Suppressor macrophage treated with lipopolysaccharide for 1 hour (primary cell): ENCODE results near the gene PER2.
A peak's percentile ranks its signal among the peaks of the same experiment; 100 is the strongest.

ENCODE experiments used
- DNase-seq, 3 donors: peaks; one replicate each; pipeline ENCODE4 v3.0.0-alpha.2; 2020 to 2022

Gene PER2

GRCh38 chr2:238243496-238244076 lies 44.8 kb downstream of the PER2 start:
- no peak for DNase-seq

DNA sequence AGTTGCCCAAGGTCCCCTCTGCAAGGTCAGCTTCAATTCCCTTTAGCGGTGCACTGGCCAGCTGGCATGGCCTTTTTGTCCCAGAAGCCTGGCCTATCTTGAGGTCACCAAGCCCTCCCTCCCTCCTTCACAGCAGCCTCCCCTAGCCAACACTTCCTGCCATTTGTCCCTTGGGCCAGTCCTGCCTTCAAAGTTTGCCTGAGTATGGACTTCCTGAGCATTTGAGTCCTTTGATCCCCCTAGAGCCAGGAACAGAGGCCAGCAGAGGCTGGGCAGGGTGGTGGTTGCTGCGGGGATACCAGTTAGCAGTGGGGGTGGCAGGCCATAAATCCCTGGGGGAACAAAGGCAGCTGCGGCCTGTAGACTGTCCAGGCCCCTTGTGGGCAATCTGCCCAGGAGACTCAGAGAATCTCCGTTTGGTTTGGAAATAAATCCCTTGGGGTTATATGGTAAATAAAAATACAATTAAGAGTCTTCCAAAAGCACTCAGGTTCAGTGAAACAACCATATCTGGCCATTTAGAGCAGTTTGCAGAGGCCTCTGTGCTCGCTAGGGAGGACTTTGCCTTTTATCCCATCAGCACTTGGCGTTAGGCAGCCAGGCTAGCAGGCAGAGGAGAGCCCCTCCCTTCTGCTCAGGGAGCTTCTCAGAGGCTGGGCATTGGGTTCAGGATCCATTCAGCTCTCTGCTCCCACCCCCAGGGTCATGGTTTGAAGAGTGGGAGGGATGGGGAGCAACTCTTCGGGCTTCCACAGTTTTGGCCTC lies 45.5 kb downstream of the PER2 start:
- DNase-seq = no peak

DNA sequence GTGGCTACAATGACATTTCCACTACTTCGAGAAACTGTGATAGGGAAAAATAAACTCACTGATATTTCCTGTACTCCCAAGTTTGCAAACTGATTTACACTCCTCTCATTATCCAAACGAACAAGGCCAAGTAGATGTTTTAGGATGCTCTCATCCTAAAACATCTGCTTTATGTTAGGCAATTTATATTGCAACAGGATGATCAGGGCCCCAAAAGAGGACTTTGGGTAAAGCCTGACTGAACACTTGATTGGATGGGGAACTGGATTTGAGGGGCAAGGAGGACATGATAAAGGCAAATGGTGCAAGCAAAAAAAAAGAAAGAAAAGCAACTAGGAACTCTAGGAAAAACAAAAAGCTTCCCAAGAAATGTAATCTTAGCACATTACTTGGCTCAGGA lies 46.4 kb downstream of the PER2 start:
- no peak for DNase-seq

DNA sequence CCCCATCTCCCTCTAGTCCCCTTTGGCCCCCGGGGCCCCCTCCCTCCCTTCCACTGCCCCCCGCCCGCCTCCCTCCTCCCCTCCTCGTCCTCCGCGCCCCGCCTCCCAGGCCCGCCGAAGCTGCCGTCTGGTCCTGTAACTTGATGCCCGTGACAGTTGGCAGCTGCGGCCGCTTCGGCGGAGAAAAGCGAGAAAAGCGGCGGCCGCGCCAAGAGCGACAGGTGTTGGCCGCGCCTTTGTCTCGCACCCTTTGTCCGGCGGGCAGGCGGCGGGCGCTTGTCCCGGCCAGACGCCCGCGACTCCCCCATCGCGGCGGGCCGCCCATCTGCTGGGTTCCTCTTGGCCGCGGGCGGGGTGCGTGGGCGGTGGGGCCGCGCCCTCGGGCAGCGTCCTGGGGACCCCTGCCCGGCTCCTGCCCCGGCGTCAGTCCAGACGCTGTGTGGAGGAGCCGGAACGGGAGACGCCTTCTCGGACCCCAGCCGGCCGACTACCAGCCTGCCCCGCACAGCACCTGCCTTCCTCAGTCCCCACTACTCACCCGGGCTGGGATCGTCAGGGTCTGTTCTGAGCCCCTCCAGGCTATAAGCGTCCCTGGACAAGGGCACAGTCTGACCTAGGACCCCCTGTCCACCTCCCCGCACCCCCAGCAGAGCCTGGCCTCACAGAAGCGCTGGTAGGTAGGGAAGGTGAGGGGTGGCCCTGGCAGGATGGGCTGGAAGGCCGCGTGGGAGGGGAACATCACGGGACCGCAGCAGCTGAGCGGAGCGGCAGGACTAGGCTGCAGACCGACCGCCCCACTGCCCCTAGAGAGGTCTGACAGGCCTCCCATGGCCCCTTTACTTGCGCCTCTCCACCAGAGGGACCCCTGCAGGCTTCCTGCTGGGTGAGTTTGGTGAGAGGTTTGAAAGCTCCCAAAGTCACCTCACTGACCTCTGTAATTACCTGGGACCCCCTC lies 47.4 kb downstream of the PER2 start:
- DNase-seq = peak in 1 of 3 donors; percentile 32

- DNase-seq = peak; percentile 95 to 98 (median 97)
These were observed 48.3 kb downstream of the PER2 start, which contains the start of gene HES6 for GRCh38 chr2:238239863-238240756. Gene HES6, minus strand, starts transcription at chr2:238240038. Its CDS starts 133 bp downstream, at chr2:238239905.

- DNase-seq = peak in 2 of 3 donors; percentile 28 to 56
These were observed 48.9 kb downstream of the PER2 start for GRCh38 chr2:238239543-238239862.

DNA sequence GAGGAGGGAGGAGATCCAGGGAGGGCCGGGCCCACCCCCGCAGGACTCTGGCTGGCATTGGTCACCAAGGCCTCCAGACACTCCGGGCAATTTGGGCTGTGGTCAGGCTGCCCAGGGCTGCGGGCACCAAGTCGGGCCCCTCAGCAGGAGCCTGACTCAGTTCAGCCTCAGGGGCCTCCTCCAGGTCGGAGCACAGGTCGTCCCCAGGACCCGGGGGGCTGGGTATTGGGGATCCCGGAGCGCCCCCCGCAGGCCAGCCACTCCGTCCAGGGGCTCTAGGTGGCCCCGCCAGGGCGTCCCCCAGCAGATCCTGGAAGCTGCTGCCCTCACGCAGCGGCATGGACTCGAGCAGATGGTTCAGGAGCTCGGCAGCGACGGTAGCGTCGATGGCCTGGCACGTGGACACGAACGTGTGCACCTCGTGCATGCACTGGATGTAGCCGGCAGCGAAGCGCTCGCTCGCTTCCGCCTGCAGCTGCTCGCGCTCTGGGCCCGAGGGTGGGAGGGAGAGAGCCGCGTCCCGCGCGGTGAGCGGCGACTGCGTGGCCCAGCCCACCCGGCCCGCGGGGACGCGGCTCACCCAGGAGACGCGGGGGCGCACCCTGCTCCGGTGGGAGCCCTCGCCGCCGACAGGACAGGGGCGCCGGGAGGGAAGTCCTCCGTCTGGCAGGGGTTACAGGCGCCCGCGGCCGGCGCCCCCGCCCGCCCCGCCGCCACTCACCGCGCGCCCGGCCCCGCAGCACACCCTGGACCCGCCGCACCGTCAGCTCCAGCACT lies 49.5 kb downstream of the PER2 start:
- peak; percentile 37 to 61 (median 49) for DNase-seq

GRCh38 chr2:238238311-238238765 lies 50.1 kb downstream of the PER2 start:
- DNase-seq = no peak

DNA sequence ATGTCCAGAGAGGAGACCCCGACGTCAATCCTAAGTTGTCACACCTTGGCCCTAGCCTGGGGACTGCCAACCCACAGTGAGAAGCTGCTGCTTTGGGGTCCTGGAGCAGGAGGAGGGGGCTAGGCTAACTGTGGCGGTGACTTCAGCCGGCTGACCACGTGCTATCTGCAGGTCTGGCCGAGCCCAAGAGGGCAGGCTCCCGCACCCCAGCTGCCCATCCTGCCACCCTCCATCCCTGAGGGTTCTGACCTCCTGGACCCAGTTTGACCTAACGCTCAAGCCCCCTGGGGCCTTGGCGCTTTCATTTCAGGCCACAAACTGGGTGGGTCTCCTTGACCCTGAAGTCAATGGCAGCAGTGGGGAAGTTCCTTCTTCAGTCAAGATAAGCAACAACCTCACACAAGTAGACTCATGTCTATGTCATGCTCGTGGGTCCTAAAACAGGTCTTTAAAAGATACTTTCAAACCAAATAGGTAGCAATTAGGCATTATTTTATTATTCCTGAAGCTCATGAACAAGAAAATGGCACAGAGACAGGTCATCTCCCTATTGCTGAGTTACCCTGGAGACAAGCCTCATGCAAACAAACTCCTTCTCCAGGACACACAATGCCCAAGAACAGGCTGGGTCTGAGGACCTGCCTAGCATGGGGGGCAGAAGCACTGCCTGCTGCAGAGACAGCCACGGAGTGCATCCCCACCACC lies 50.8 kb downstream of the PER2 start:
- DNase-seq = peak in 1 of 3 donors; percentile 9

DNA sequence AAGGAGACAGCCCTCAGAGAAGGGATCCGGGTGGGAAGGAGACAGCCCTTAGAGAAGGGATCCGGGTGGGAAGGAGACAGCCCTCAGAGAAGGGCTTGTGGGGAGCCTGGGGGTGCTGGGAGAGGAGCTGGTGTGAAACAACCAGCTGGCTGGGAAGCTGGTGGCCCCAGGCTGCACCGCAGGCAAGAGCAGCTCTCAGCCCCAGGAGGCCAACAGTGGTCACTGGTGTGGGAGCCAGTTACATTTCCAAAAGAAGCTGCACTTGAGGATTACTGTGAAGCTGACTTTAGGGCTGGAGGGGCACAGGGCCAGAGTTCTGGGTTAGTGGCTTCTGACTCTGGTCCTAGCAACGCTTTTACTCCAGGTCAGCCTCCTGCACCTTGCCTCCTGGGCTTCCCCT lies 51.8 kb downstream of the PER2 start:
- DNase-seq = no peak

GRCh38 chr2:238235856-238236255 lies 52.6 kb downstream of the PER2 start:
- no peak for DNase-seq

DNA sequence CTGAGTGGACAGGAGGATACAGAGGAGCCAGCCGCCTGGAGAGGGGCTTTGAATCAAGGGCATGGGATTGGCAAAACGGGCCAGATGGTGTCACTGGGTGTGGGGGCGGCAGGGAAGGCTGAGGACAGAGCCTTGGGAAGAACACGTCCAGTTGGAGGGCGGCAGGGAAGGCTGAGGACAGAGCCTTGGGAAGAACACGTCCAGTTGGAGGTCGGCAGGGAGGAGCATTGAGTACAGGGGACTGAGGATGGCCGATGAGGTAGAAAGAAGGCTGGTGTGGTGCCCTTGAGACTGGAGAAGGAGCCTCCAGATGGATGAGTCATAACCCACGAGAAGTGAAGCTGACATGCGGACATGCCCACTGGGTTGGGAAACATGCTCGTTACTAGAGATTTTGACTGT lies 53.1 kb downstream of the PER2 start:
- DNase-seq = peak; percentile 88 to 90 (median 89)

DNA sequence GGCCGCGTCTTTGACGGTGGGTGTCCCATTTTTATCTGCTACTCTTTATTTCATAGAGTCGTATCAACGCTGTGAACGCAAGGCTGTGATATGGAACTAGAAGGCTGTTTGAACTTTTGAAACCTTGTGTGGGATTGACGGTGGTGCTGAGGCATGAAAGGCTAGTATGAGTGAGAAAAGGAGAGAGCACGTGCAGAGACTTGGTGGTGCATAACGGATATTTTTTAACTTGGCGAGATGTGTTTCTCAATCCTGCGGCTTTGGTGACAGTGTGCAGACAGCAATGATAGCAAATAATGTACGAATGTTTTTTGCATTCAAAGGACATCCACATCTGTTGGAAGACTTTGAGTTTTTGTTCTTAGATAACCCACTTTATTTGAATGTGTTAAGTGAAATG lies 54.8 kb downstream of the PER2 start:
- DNase-seq = no peak

DNA sequence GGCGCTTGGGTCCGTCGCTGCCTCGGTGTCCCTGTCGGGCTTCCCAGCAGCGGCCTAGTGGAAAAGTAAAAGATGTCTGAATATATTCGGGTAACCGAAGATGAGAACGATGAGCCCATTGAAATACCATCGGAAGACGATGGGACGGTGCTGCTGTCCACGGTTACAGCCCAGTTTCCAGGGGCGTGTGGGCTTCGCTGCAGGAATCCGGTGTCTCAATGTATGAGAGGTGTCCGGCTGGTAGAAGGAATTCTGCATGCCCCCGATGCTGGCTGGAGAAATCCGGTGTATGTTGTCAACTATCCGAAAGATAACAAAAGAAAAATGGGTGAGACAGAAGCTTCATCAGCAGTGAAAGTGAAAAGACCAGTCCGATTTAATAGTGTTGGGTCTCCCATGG lies 56.6 kb downstream of the PER2 start:
- no peak for DNase-seq

GRCh38 chr2:238231251-238231793 lies 57.1 kb downstream of the PER2 start:
- peak; percentile 84 to 91 (median 86) for DNase-seq

DNA sequence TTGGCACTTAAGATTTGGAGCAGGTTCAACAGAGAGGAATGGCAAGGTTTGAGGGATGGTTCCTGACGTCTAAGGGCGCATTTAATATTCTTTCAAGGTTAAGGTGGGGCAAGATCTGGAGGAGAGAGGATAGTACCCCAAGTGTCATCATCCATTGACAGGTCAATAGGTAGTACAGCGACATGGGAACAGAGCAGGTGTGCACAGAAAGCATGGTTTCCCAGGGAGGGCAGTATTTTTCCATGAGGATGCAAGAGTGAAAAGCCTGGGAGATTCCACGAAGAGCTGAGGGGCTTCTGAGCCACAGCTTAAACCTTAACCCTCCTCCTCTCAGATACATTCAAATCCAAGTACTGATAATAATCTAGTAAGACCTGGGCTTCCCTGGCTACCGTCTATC lies 57.7 kb downstream of the PER2 start:
- no peak for DNase-seq

DNA sequence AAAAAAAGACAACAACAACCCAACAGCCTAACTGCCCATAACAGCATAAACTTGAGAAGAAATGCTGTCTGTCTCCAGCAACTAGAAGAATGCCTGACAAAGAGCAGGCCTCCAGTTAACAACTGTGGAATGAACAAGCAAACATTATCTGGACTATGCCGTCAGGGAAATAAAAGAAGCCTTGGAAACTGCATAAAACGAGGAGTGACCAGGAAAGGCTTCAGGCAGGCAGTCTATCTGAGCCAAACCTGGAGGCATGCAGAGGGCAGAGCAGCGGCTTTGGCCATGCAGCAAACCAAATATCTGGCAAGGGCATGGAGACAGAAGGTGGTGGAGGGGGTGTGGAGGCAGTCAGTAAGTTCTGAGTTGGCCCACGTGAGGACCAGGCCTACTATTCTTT lies 59.7 kb downstream of the PER2 start:
- DNase-seq = no peak

- no peak for DNase-seq
These were observed 60.8 kb downstream of the PER2 start for GRCh38 chr2:238227587-238228032.

DNA sequence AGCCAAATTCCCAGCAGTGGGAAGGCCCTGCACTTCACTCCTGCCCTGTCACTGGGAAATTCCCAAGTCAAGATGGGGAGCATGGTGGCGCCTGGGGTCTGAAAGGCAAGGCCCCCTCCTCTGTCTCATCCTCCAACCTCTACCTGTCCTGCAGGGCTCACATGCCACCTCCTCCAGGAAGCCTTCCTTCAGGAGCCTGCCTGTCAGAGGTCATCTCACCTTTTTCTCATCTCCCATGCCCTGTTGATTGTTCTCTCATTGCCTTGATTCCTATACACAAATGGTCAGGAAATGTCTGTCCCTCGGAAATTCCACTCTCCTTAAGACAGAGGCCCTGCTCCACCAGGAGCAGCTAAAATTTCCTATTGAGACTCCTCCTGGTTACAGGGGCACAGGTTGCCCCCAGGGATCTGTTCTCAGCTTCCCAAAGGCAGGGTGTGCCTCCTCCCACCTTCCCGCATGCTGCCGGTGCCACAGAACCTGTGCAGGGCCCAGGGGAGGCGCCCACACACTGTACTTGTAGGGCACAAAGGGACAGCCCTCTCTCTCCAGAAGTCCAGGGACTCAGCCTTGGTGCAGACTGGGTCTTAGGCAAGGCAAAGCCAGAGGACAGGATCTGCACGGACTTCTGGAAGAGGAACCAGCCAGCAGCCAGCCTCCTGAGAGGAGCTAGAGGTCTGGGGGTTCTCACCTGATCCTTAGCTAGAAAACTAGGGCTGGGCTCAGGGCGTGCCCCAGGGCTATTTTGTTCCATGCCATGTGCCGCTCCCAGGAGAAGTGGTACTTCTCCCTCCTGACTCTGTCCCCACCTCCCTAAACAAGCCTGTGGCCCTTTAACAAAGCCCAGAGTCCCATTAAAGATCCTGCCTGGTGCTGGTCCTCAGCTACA lies 61.5 kb downstream of the PER2 start:
- DNase-seq = no peak
